Measurements from ENCODE around the gene SETBP1.

DNA sequence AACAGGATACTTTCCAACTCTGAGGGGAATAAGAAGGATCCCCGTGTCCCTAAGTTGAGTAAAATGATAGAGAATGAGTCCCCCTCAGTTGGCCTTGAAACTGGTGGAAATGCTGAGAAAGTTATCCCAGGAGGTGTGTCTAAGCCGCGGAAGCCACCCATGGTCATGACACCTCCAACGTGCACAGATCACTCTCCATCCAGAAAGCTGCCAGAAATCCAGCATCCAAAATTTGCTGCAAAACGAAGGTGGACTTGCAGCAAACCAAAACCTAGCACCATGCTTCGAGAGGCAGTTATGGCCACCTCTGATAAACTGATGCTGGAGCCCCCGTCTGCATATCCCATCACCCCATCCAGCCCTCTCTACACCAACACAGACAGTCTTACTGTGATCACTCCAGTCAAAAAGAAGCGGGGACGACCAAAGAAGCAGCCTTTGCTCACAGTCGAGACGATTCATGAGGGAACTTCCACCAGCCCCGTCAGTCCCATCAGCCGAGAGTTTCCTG is 270.1 kb downstream of the SETBP1 start:
- TF ChIP-seq, protein P1, sequence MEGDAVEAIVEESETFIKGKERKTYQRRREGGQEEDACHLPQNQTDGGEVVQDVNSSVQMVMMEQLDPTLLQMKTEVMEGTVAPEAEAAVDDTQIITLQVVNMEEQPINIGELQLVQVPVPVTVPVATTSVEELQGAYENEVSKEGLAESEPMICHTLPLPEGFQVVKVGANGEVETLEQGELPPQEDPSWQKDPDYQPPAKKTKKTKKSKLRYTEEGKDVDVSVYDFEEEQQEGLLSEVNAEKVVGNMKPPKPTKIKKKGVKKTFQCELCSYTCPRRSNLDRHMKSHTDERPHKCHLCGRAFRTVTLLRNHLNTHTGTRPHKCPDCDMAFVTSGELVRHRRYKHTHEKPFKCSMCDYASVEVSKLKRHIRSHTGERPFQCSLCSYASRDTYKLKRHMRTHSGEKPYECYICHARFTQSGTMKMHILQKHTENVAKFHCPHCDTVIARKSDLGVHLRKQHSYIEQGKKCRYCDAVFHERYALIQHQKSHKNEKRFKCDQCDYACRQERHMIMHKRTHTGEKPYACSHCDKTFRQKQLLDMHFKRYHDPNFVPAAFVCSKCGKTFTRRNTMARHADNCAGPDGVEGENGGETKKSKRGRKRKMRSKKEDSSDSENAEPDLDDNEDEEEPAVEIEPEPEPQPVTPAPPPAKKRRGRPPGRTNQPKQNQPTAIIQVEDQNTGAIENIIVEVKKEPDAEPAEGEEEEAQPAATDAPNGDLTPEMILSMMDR (conservative IDR thresholded peaks at IDR 0.05; ENCODE audit: low read depth, low read length) = no peak
- TF ChIP-seq EZH2 (IDR thresholded peaks at IDR 0.05; ENCODE audit: borderline replicate concordance, low read depth, low read length, poor library complexity, severe bottlenecking) = no peak
